H1 (cell line): ENCODE data around the gene UBXN11. TPM values are rescaled to one million over a fixed set of nuclear protein-coding genes. Genes with fewer than 3 reads are reported as not detected.

Experiments
- CTCF ChIA-PET: fragments of 300-600 bp; sonication (Branson Sonifier 250); formaldehyde crosslinking; loops from one replicate; lab custom pipeline; 2021; ENCODE audit not compliant: partially characterized antibody; lab: Charles Lee
- POLR2A ChIA-PET: fragments of 300-600 bp; sonication (Branson Sonifier 250); formaldehyde crosslinking; loops from one replicate; lab custom pipeline; 2021; ENCODE audit warnings: inconsistent platforms; ENCODE audit not compliant: partially characterized antibody; lab: Charles Lee
- DNase-seq, 2 experiments: peaks; one replicate each; pipeline versions ENCODE4 v3.0.0 to v3.0.0-alpha.2; 2010 to 2022; ENCODE audit warnings: low spot score in 2 of 2, low read depth in 1 of 2, mixed read lengths in 1 of 2
- FAIRE-seq: peaks from 2 replicates; lab custom pipeline; 2011; peaks lifted over from hg19 to GRCh38; lab: Jason Lieb, UNC
- H2AFZ ChIP-seq: 2 replicates; pipeline ENCODE4 v1.8.1; 2012; ENCODE audit warnings: low read length, inconsistent platforms
- H2AK5ac ChIP-seq: 2 replicates; pipeline ENCODE4 v1.6.1; 2013; ENCODE audit warnings: low read depth, low read length
- H2BK120ac ChIP-seq: replicated peaks from 2 replicates; pipeline ENCODE3; 2013; ENCODE audit warnings: low read depth, low read length, inconsistent platforms
- H2BK12ac ChIP-seq: 2 replicates; pipeline ENCODE4 v1.6.1; 2013; ENCODE audit warnings: low read depth, low read length
- H2BK15ac ChIP-seq: 2 replicates; pipeline ENCODE4 v1.6.1; 2013; ENCODE audit warnings: low read length
- H2BK20ac ChIP-seq: 2 replicates; pipeline ENCODE4 v1.6.1; 2013; ENCODE audit warnings: low read length
- H2BK5ac ChIP-seq: 2 replicates; pipeline ENCODE4 v1.6.1; 2013; ENCODE audit warnings: low read depth, low read length
- H3K14ac ChIP-seq: 2 replicates; pipeline ENCODE4 v1.6.1; 2013; ENCODE audit warnings: inconsistent platforms; ENCODE audit not compliant: insufficient read length
- H3K18ac ChIP-seq: 2 replicates; pipeline ENCODE4 v1.6.1; 2013; ENCODE audit warnings: low read length; ENCODE audit errors: extremely low read depth
- H3K23ac ChIP-seq: 2 replicates; pipeline ENCODE4 v1.6.1; 2013; ENCODE audit warnings: inconsistent platforms; ENCODE audit not compliant: insufficient read length
- H3K23me2 ChIP-seq: 2 replicates; pipeline ENCODE4 v1.6.1; 2013; ENCODE audit warnings: low read depth, low read length
- H3K27ac ChIP-seq: 2 replicates; pipeline ENCODE4 v1.6.1; 2011; ENCODE audit warnings: low read depth, low read length, inconsistent platforms
- H3K27me3 ChIP-seq, 4 experiments: replicated peaks in 1 of 4; 1 replicate in 1 of 4; 2 replicates in 3 of 4; pipeline versions ENCODE4 v1.6.1 to v1.8.1; 2011 to 2013; ENCODE audit warnings: low read length in 3 of 4, mild to moderate bottlenecking in 3 of 4, inconsistent platforms in 2 of 4, mixed read lengths in 2 of 4, moderate library complexity in 1 of 4; ENCODE audit not compliant: control insufficient read depth in 3 of 4, insufficient read depth in 3 of 4; ENCODE audit errors: extremely low read depth in 1 of 4
- H3K36me3 ChIP-seq, 4 experiments: 2 replicates each; pipeline versions ENCODE4 v1.6.1 to v1.8.1; 2011 to 2013; ENCODE audit warnings: mild to moderate bottlenecking in 4 of 4, low read length in 3 of 4, moderate library complexity in 2 of 4, control low read depth in 1 of 4, inconsistent platforms in 1 of 4; ENCODE audit not compliant: insufficient read depth in 4 of 4, control insufficient read depth in 2 of 4
- H3K4ac ChIP-seq: replicated peaks from 2 replicates; pipeline ENCODE3; 2013; ENCODE audit warnings: low read length, low read depth, mixed read lengths, inconsistent platforms; ENCODE audit not compliant: insufficient read length
- H3K4me1 ChIP-seq, 4 experiments: replicated peaks in 1 of 4; 1 replicate in 1 of 4; 2 replicates in 3 of 4; pipeline versions ENCODE4 v1.6.1 to v1.8.1; 2011 to 2013; ENCODE audit warnings: low read length in 3 of 4, inconsistent platforms in 2 of 4, mixed read lengths in 1 of 4; ENCODE audit not compliant: insufficient read depth in 4 of 4, control insufficient read depth in 3 of 4
- H3K4me2 ChIP-seq, 2 experiments: 2 replicates each; pipeline versions ENCODE4 v1.6.1 to v1.8.1; 2011 to 2013; ENCODE audit warnings: low read depth in 2 of 2, low read length in 2 of 2, control low read depth in 1 of 2, inconsistent platforms in 1 of 2, mild to moderate bottlenecking in 1 of 2; ENCODE audit not compliant: insufficient read depth in 1 of 2
- H3K4me3 ChIP-seq, 4 experiments: fragments of 200-600, 300-600 bp in 1 of 4; sonication (generic), shearing (Covaris generic), sonication (Bioruptor Twin) in 1 of 4; 2 replicates each; pipeline versions ENCODE4 v1.5.1 to v1.8.1; 2011 to 2016; ENCODE audit warnings: low read length in 4 of 4, low read depth in 3 of 4, control low read depth in 2 of 4, inconsistent platforms in 2 of 4, mild to moderate bottlenecking in 2 of 4, mixed read lengths in 1 of 4, moderate library complexity in 1 of 4; ENCODE audit not compliant: insufficient read depth in 2 of 4; ENCODE audit errors: extremely low read depth in 1 of 4
- H3K56ac ChIP-seq: replicated peaks from 2 replicates; pipeline ENCODE3; 2013; ENCODE audit warnings: low read depth, mild to moderate bottlenecking, mixed read lengths, low read length, inconsistent platforms; ENCODE audit not compliant: insufficient read length
- H3K79me1 ChIP-seq: 2 replicates; pipeline ENCODE4 v1.6.1; 2013; ENCODE audit warnings: low read depth, low read length, control low read depth
- H3K79me2 ChIP-seq, 2 experiments: 2 replicates each; pipeline versions ENCODE4 v1.6.1 to v1.8.1; 2012 to 2013; ENCODE audit warnings: low read length in 2 of 2, mild to moderate bottlenecking in 2 of 2, inconsistent platforms in 1 of 2; ENCODE audit not compliant: insufficient read depth in 2 of 2, control insufficient read depth in 1 of 2
- H3K9ac ChIP-seq, 4 experiments: replicated peaks in 1 of 4; 1 replicate in 1 of 4; 2 replicates in 3 of 4; pipeline versions ENCODE4 v1.6.1 to v1.8.1; 2011 to 2013; ENCODE audit warnings: low read depth in 3 of 4, low read length in 3 of 4, control low read depth in 2 of 4, mild to moderate bottlenecking in 2 of 4, moderate library complexity in 2 of 4, inconsistent platforms in 1 of 4; ENCODE audit errors: extremely low read depth in 1 of 4
- H3K9me3 ChIP-seq, 2 experiments: 2 replicates each; pipeline versions ENCODE4 v1.6.1 to v1.8.1; 2012 to 2013; ENCODE audit warnings: mild to moderate bottlenecking in 2 of 2, moderate library complexity in 2 of 2, control low read depth in 1 of 2, inconsistent platforms in 1 of 2, low read depth in 1 of 2, low read length in 1 of 2, mixed read lengths in 1 of 2; ENCODE audit not compliant: insufficient read depth in 2 of 2
- H4K20me1 ChIP-seq, 2 experiments: replicated peaks in 1 of 2; 2 replicates each; pipeline versions ENCODE3 to v1.8.1; 2011 to 2013; ENCODE audit warnings: inconsistent platforms in 2 of 2, low read length in 2 of 2, mild to moderate bottlenecking in 1 of 2; ENCODE audit not compliant: insufficient read depth in 2 of 2, control insufficient read depth in 1 of 2
- H4K5ac ChIP-seq: 2 replicates; pipeline ENCODE4 v1.6.1; 2013; ENCODE audit warnings: low read length, low read depth, mixed read lengths, inconsistent platforms; ENCODE audit not compliant: insufficient read length
- H4K8ac ChIP-seq: 2 replicates; pipeline ENCODE4 v1.8.0; 2013; ENCODE audit warnings: mild to moderate bottlenecking, moderate library complexity, low read length, inconsistent platforms; ENCODE audit not compliant: insufficient read depth; ENCODE audit errors: extremely low read depth
- H4K91ac ChIP-seq: replicated peaks from 2 replicates; pipeline ENCODE3; 2013; ENCODE audit warnings: low read length, mixed read lengths, inconsistent platforms; ENCODE audit not compliant: insufficient read length
- CBX5 ChIP-seq: fragments of 300-800, 300-1000 bp; sonication (generic); IDR thresholded peaks from 2 replicates; pipeline ENCODE4 v1.7.1; 2016; ENCODE audit warnings: antibody characterized with exemption, low read length, low read depth
- CREB1 ChIP-seq: IDR thresholded peaks from 2 replicates; pipeline ENCODE4 v1.6.1; 2012; ENCODE audit warnings: inconsistent platforms
- EP300 ChIP-seq, 2 experiments: IDR thresholded peaks; 1 replicate in 1 of 2; 2 replicates in 1 of 2; pipeline ENCODE4 v1.6.1; 2011 to 2012; ENCODE audit warnings: low read depth in 2 of 2, low read length in 2 of 2, mild to moderate bottlenecking in 2 of 2, borderline replicate concordance in 1 of 2, inconsistent platforms in 1 of 2, moderate library complexity in 1 of 2
- GTF2F1 ChIP-seq: IDR thresholded peaks from 2 replicates; pipeline ENCODE4 v1.6.1; 2012; ENCODE audit warnings: low read depth, low read length, improper control_type of control experiment, borderline replicate concordance
- KDM1A ChIP-seq: fragments of 200-600, 300-600 bp; sonication (generic); IDR thresholded peaks from 2 replicates; pipeline ENCODE4 v1.7.1; 2016; ENCODE audit warnings: mild to moderate bottlenecking, low read length, borderline replicate concordance
- KDM4A ChIP-seq: IDR thresholded peaks from one replicate; pipeline ENCODE4 v1.7.1; 2012; ENCODE audit warnings: low read depth, mild to moderate bottlenecking, moderate library complexity, low read length, inconsistent platforms; ENCODE audit not compliant: severe bottlenecking
- POU5F1 ChIP-seq: IDR thresholded peaks from 2 replicates; pipeline ENCODE4 v1.6.1; 2011; ENCODE audit warnings: low read depth, mild to moderate bottlenecking, low read length, moderate library complexity
- TAF1 ChIP-seq: IDR thresholded peaks from 2 replicates; pipeline ENCODE4 v1.6.1; 2011; ENCODE audit warnings: mild to moderate bottlenecking, low read depth, low read length
- TEAD4 ChIP-seq: IDR thresholded peaks from 2 replicates; pipeline ENCODE4 v1.6.1; 2012; ENCODE audit warnings: low read depth, low read length, inconsistent platforms, mixed read lengths
- WGBS, 2 experiments: shearing (Covaris generic) in 1 of 2; methylation state at CpG; one replicate each; pipeline versions ENCODE4 v1.1.6 to v1.1.7; 2013 to 2015; ENCODE audit warnings: low lambda C conversion rate in 2 of 2, mixed read lengths in 2 of 2, inconsistent platforms in 1 of 2, low coverage in 1 of 2, missing lambda C conversion rate in 1 of 2; ENCODE audit not compliant: insufficient replicate concordance in 2 of 2, insufficient coverage in 1 of 2, insufficient read length in 1 of 2; ENCODE audit errors: extremely low coverage in 1 of 2, missing lambda C conversion rate in 1 of 2; 5-methylcytosine and 5-hydroxymethylcytosine counted together
- polyA plus RNA-seq, 7 experiments: library from polyadenylated mRNA; depleted of rRNA in 3 of 7; stranded (reverse) in 5 of 7; unstranded in 2 of 7; fragments of >200 nt in 5 of 7; fragments of 200-250 nt in 2 of 7; gene quantifications; 1 replicate in 5 of 7; 2 replicates in 1 of 7; 4 replicates in 1 of 7; pipeline versions ENCODE4 v1.2.1 to v1.2.3, GENCODE V29; 2011 to 2013; ENCODE audit warnings: missing spikeins in 2 of 7, mixed read lengths in 2 of 7
- total RNA-seq: library from RNA; stranded (reverse); fragmentation: NEBNext Ultra II Directional; extraction: Animal tissue kit (Norgen Biotek cat#: 25700); gene quantifications from 2 replicates; pipeline ENCODE4 v1.2.1, GENCODE V29; 2021
- TF ChIP-seq, protein P1 (sequence below): IDR thresholded peaks from 2 replicates; pipeline ENCODE4 v1.6.1; 2012; ENCODE audit warnings: inconsistent platforms
- TF ChIP-seq, protein P2 (sequence below): IDR thresholded peaks from 2 replicates; pipeline ENCODE4 v1.6.1; 2011; ENCODE audit warnings: low read length, improper control_type of control experiment

Gene UBXN11
- total and polyA plus RNA-seq, 2 of the 8 experiments (the other 6 are each of a cell fraction or from before 2014, with no cell fraction given), result 6.3 to 10.4 TPM

DNA sequence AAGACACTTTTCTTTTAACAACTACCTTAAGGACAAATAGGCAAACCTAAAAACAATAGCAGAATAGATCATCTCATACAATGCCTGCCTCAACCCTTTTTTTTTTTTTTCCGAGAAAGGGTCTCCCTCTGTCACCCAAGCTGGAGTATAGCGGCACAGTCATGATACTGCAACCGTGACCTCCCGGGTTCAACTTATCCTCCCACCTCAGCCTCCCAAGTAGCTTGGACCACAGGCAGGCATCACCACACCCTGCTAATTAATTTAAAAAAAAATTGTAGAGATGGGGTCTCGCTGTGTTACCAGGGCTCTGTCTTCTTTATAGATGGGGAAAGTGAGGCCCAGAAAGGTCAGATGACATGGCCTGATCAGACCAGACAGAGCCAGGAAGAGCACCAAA lies 18.6 kb downstream of the UBXN11 start:
- WGBS, 2 experiments, result 95% methylated on average over 5 of the region's 5 CpGs; no CpG with 5 or more reads in 1 of the 2 experiments
- POLR2A ChIA-PET, result interaction anchor here (0.6 to 2.4 kb wide), 7 partner anchors 17 to 209 kb away, joined by 3 to 14 read pairs (median 4); partner anchors contain the start of gene CD52

More for the DNA sequence above, 18.6 kb downstream of the UBXN11 start:
- Histone ChIP-seq H3K18ac (no peak overlapping the region), H3K27me3 (no peaks in the 10 kb centered on the region), H3K79me2 (no peaks in the 10 kb centered on the region), H3K23ac (no peak overlapping the region), H2BK12ac (no peak overlapping the region), H3K4me3 (no peak overlapping the region), H3K23me2 (no peaks in the 10 kb centered on the region; the same call in 1 of the 2 replicates), H3K4ac (no peak overlapping the region), H3K9me3 (no peaks in the 10 kb centered on the region), H2BK20ac (no peak overlapping the region), H3K79me1 (no peaks in the 10 kb centered on the region), H2AK5ac (no peak overlapping the region), H4K8ac (no peak overlapping the region), H3K9ac (no peak overlapping the region), H2BK15ac (no peak overlapping the region), H3K36me3 (no peaks in the 10 kb centered on the region), H4K5ac (no peak overlapping the region), H3K4me1 (peaks cover 0 to 30% (median 18%) of the 10 kb centered on the region in 4 experiments; a peak in 6 of 7 replicates), H3K14ac (no peak overlapping the region), H2BK120ac (no peak overlapping the region), H3K4me2 (no peak overlapping the region), H3K56ac (no peak overlapping the region), H2AFZ (no peak overlapping the region), H3K27ac (no peak overlapping the region), H4K20me1 (peaks cover 0 to 2% of the 10 kb centered on the region in 2 experiments), H4K91ac (no peak overlapping the region), H2BK5ac (no peak overlapping the region)
- no peak for FAIRE-seq
- CTCF ChIA-PET, result interaction anchor here (1.1 to 57.0 kb wide), 10 partner anchors 5 to 190 kb away, joined by 4 to 1530 read pairs (median 34); partner anchors contain the start of genes CD52, SH3BGRL3 and UBXN11
- DNase-seq, result no peak
- TF ChIP-seq POU5F1 (no peak), TEAD4 (no peak), GTF2F1 (no peak), TAF1 (no peak), EP300 (IDR thresholded peaks at IDR 0.05; ENCODE audit: borderline replicate concordance in 1 of 2, low read depth in 2 of 2, low read length in 2 of 2) (no peak), CBX5 (no peak), KDM4A (no peak), KDM1A (no peak), CREB1 (no peak)
- TF ChIP-seq, protein P1, sequence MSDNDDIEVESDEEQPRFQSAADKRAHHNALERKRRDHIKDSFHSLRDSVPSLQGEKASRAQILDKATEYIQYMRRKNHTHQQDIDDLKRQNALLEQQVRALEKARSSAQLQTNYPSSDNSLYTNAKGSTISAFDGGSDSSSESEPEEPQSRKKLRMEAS, result no peak
- TF ChIP-seq, protein P2, sequence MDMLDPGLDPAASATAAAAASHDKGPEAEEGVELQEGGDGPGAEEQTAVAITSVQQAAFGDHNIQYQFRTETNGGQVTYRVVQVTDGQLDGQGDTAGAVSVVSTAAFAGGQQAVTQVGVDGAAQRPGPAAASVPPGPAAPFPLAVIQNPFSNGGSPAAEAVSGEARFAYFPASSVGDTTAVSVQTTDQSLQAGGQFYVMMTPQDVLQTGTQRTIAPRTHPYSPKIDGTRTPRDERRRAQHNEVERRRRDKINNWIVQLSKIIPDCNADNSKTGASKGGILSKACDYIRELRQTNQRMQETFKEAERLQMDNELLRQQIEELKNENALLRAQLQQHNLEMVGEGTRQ, result no peak
